ENCODE data around the gene TUFT1.
"Not testable (repeated sequence)": the region's sequence is repeated elsewhere in the genome, so short reads cannot be mapped to it uniquely, and the experiment has no call there.

The TUFT1 gene

DNA sequence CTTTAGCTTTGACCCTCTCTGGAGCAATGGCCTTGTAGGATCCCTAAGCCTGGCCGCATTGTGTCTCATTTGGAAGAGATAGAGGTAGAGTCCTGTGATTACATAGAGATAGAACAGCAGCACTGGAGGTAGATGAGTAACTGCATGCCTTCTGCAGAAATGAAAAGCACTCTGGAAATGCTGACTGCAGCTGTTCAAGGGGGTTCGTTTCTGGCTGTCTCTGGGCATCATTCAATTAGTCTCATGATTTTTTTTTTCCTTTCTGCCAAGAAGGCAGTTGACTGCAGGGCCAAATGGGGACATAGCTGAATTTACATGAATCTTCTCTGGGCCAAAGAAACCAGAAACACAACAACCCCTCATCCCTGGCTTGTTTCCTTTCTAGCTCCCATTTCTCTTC, 43.7 kb downstream of the TUFT1 start:
- no peak for DNase-seq

DNA sequence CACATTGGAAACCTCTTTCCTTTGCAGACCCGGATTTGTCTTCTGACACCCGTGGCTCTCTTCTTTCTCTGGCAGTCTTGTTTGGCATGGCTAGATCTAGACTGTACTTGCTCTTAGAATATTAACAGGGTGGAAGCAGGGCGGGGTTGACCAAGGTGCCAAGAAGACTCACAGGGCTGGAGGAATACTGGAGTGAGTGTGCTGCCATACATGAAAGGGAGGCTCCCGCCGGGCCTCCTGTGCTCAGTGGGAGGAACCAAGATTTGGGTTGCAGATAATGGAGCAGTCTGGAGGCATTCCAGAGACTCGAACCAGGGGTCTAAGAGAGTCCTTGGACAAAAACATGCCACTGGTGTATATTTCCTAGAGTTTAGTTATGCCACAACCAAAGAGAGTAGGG, 44.2 kb downstream of the TUFT1 start:
- no peak for DNase-seq

DNA sequence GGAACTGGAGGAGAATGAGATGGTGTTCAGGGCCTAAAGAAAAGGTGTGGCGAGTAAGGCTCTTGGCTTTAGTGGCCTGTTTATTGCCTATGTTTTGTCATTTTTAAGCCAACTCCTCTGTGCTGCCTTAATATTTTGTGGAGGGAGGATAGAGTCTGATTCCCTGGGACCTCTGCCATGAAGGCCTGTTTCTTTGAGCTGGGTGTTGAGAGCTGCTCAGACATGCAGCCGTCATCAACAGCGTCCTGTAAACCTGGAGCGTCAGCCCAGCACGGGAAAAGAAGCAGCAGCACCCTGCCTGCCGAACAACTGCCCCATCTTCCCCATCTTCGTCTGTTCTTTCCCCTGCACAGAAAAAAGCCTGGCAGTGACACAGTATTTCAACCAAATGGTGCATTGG, 44.7 kb downstream of the TUFT1 start:
- DNase-seq = no peak

DNA sequence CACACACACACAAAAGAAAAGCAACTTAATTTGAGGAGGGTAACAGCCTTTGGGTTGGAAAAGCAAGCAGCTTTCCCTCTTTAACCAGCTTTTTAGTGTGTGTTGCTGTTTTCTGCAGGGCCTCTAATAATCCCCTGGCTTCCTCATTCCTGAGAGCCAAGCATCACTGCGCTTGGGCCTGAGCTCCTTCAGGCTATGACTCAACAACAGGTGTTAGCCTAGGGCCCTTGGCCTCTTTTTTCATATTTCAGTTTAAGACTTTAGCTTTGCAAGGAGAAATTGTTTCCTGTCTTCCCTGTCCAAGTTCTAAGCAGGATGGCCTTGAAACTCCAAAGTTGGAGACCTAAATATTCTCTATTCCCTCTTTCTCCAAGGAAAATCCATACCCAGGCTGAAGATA, 45.5 kb downstream of the TUFT1 start:
- DNase-seq = no peak

DNA sequence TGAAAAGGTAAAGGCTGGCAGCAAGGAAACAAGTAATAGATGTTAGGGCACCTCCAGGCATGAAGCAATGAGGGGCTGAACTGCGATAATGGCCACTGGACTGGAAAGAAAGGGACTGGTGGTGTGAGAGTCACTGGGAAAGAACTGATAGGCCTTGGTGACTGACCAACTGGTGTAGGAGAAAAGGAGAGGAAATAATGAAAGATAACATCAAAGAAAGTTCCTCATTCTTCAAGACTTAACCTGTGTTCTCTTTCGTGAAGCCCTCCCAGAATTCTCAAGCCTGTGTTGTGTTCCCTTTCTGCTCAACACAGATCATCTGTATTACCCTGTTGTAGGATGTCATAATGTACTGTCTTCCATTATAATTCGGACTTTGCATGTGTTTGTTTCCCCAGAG, 50.9 kb downstream of the TUFT1 start:
- DNase-seq = no peak

DNA sequence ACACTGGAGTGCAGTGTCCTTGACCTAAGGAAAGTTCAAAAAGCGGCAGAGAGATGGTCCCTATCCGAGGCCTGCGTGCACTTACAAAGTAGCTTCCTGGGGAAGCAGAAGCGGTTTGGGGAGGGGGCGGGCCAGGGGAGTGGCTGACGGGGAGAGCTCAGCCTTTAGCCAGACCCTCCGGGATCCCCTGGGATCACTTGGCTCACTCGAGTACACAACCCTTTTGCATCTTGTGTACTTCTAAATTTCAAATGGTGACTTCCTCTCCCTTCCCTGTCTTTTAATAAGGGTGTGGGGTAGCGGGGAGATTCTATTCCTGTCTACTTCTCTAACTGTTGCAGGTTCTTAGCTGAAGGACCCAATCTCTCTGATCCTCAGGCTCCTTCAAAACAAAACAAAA, 53.6 kb downstream of the TUFT1 start:
- no peak for DNase-seq

DNA sequence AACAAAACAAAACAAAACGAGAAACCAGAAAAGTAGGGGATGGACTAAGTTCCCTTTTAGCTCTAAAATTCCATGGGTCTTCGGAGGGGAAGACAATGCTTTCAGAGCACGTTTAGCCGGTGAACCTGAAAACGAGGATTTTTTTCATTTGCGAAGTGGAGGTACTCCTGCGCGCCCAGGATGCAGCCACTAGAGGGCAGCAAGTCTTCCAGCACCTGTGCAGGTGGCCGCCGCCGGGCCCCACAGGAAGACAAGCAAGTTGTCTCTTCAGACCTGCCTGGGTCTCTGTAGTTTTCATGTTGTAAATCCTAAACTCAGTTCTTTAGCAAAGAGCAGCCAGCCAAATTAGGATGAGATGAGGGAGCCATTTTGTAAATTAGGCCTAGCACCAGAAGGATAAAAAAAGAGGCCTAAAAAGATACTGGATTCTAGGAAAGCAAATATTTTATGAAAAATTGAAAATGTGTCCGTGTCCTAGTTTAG, 54.1 kb downstream of the TUFT1 start:
- DNase-seq = peak; percentile 82 to 86

DNA sequence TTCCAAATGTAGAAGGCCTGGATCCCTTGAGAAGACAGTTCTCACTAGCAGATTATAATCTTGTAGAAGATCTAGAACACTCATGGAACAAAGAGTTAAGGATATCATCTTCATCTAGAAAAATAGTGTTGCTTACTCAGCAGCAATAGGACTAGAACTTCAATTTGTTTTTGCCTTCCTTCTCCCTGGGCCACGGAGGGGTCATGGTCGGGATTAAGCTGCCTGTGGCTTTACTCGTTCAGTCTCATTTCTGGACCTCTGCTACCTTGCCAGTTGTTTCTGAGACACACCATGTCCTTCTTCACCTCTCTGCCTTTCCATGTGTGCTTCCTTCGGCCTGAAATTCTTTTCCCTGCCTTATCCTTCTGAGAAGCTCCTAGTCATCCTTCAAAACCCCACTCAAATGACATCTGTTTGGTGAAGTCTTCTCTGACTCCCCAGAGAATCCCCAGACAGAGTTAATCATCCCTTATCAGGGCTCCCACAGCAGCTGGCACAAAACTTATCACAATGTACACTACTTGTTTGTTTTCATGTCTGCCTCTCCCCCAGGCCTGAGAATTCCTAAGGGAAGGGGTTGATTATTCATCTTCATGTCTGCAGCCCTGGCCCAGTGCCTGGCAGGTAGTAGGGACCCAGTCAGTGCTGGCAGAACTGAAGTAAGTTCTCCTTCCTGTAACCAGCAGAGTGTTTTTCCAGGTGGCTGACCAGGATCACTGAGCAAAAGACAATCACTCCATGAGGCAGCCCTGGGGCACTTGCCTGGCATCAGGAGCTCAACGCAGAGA, 56.3 kb downstream of the TUFT1 start:
- DNase-seq = no peak

DNA sequence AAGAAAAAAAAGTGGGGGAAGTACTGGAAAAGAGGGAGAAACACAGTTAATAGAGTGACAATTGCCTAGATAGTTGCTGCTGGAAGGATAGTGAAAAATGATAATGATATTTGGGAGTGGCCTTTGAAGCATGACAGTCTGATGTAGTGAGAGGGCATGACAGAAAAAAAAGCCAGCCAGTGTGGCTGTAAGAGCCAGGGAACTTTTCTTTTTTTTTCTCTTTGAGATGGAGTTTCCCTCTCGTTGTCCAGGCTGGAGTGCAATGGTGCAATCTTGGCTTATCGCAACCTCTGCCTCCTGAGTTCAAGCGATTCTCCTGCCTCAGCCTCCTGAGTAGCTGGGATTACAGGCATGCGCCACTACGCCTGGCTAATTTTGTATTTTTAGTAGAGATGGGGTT, 62.4 kb downstream of the TUFT1 start:
- DNase-seq = not testable (repeated sequence)

DNA sequence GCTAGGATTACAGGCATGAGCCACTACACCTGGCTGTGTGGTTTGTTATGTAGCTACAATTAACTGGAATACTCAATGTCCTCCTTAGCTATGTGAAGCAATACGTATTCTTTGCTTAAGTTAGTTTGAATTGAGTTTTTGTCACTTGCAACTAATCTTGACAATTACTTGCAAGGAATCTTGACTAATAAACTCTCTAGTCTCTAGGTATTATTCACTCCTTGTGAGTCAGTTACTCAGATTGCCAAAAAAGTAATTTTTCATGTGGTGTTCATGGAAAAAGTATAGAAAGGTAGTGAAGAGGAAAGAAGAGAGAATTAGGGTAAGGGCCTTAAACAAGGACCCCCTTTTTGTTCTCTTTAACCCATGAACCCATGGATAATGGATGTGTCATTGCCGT, 64.2 kb downstream of the TUFT1 start:
- DNase-seq = no peak

DNA sequence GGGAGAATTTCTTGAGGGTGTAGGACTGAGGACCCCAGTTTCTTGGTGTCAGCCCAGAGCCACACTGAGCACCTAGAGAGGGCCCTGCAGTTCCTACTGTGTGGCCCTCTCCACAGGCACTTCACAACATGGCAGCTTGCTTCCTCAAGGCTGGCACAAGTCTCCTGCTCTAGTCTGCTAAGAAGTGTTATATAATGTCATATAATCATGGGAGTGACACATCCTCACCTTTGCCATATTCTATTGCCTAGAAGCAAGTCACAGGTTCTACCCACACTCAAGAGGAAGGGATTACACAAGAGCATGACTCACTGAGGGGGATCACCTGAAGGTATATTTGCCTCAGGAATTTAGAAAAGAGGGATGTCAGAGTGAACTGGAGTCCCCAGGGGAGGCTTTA, 66.3 kb downstream of the TUFT1 start:
- no peak for DNase-seq

DNA sequence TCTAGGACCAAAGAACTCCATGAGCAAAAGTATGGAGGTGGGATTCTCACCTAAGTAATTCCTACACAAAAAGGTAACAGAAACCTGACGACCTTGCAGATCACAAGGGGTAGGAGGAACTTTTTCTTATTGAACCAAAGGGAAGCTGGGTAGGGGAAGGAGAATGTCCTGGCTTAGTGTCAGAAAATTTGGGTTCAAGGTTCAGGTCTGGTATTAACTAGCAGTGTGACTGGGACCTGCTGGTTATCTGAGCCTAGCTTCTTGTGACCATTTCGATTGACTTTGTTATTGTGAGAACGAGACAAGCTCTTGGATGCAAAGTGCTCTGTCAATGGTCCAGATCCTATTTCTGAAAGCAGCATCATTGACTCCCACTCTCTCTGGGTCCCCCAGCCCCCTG, 66.7 kb downstream of the TUFT1 start:
- DNase-seq = no peak

DNA sequence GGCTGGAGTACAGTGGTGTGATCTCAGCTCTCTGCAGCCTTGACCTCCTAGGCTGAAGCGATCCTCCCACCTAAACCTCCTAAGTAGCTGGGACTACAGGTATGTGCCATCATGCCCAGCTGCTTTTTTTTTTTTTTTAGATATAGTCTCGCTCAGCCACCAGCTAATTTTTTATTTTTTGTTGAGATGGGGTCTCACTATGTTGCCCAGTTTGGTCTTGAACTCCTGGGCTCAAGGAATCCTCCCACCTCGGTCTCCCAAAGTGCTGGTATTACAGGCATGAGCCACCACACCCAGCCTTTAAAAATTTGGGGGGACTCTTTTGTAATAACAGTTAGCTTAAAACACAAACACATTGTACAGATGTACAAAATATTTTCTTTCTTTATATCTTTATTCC, 70.0 kb downstream of the TUFT1 start:
- no peak for DNase-seq

DNA sequence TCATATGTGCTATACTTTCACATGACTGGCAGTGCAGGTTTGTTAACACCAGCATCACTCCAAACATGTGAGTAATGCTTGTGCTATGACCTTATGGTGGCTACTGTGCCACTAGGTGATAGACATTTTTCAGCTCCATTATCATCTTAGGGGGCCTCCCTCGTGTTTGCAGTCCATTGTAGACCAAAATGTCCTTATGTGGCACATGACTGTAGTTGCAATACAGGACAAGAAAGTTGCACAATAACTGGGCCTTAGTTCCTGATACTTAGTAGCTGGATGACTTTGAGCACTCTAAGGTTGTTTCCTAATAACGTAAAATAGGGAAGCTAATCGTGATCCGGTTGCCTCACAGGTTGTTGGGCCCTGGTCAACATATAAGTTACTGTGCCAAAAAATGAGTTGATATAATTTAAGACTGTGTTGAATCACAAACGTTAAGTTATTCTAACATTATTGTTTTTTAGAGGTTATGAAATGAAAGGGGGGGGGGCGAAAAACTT, 71.2 kb downstream of the TUFT1 start:
- DNase-seq = peak; percentile 36 to 49

DNA sequence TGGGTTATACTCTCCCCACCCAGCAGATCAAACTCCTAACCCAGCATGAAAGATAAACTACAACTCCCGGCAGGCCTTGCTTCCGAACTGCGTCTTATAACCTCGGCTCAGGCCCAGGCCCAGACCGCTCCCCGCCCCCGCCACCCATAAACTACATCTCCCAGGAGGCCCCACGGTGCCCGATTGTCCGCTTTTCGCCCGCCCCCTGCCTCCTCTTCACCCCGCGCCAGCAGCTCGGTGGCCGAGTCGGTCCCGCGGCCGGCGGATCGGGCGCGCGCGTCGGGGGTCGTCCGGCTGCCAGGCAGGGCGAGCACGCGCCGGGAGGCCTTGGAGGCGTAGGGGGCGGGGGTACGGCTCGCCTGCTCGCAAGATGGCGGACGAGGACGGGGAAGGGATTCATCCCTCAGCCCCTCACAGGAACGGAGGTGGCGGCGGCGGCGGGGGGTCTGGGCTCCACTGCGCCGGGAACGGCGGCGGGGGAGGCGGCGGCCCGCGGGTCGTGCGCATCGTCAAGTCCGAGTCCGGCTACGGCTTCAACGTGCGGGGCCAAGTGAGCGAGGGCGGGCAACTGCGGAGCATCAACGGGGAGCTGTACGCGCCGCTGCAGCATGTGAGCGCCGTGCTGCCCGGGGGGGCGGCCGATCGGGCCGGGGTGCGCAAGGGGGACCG, 71.9 kb downstream of the TUFT1 start, which contains the start of gene SNX27:
SNX27 (plus strand) TSS at position 219 of the 669 bp plus-strand sequence; CDS start at position 371, 152 bp downstream.
- peak; percentile 90 to 92 for DNase-seq

DNA sequence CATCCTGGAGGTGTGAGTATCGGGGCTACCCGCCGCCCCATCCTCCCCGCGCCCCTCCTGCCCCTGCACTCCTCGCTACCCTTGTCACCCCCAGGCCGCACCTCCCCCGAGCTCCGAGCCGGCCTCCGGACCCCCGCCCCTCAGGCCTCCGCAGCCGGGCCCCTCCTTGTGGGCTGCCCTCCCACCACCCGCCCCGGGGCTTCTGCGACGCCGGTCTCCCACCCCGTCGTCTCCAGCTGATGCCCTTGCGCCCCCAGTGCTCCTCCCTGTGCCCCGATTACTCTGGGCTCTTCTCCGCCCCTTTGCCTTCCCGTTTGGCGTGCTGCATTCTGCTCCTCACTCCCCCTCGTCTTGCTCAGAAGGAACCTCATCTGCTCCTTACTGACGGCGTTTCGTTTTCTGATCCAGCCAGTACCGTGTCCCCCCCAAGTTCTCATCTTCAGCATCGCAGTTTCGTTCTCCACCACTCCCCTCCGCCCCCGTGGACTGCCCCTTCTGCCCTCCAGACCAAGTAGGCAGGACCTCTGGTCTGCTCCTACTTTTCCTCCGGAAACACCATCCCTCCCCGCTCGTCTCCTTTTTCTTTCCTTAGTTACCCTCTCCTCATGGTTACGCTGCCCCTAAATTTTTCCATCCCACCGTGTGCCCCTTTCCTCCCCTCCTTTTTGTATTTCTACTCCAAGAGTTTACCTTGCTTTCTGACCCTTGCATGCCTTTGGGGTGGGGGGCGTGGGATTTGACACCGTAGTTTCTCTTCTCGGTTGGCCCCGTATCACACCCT, 72.6 kb downstream of the TUFT1 start:
- peak; percentile 10 to 37 for DNase-seq

DNA sequence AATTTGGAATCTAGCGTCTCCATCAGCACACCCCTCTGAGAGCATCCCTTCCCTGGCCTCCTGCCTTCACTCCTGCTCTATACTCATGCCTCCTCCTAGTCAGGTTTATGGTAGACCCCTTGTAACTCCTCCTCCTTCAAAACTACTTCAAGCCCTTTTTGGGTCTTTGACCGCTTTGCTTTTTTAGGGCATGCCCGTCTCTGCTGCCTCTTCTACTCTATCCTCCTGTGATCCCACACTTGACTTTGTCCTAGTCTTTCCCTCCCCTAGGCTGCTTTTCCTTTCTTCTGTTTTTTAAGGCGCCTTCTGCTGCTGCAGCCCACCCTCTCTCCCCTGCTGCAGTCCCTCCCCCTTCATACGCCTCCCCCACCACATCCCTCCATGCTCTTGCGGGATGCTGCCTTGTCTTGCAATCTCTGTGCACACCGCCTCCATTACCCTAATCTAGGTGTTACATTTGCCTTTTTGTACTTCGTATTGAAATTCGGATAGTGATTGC, 73.2 kb downstream of the TUFT1 start:
- DNase-seq = no peak

DNA sequence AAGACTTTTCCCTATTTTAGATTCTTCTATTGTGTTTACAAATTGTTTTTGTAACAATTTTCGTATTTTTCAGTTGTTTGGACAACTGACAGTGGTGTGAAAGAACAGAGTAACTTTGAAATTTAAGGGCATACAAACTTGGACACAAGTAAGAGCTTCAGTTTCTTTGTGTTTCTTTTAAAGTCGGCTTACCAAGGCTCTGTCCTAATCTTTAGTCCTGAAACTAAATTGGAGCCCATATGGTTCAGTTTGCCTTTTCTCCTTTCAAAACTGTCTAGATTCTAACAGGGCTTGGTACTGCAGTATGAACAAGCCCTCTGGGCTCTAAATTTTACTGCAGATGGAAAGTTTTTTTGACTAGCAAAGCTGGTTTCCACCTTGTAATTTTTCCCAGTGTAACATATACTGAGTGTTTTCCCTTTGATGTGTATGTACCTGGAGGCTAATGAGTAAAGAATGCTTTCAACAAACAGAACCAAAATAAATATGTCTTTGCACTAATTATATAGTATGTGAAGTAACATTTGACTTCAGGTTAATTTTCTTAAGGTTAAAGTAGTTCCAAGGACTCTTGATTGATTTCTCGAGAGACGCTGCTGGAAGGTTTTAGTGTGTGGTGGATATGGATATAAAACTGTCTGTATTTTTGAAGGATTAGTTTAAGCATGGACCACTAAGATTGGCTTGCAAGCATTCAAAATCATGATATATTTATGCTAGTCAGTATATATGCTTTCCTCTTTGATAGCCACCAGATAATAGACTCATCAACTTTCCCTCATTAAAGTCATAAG, 75.8 kb downstream of the TUFT1 start:
- DNase-seq = no peak

DNA sequence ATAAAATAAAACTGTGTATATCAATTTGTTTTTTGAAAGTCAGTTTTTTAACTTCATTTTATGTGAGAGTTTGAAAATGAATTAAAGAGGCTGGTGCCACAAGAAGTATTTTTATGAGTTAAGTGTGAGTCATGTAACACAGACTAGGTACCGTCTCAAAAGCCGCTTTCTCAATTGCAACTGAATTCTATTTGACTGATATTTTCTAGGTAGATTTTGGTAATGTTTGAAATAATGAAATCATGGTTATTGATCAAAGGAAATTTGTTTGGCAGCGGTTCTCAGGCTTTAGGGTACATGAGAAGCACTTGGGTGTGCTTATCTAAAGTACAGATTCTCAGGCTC, 76.4 kb downstream of the TUFT1 start:
- no peak for DNase-seq

DNA sequence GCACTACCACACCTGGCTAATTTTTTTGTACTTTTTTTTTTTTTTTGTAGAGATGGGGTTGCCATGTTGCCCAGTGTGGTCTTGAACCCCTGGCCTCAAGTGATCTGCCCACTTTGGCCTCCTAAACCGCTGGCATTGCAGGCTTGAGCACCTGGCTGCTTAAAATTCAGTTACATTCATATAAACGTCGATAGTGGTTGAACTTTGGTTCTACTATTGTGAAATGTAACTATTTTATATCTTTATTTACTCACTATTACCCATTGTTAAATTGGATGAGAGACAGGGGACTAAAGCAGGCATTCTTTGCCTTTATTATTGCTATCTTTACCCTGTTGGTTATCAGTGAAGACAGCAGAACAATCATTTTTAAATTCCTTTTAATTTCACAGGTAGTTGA, 77.9 kb downstream of the TUFT1 start:
- DNase-seq = no peak

DNA sequence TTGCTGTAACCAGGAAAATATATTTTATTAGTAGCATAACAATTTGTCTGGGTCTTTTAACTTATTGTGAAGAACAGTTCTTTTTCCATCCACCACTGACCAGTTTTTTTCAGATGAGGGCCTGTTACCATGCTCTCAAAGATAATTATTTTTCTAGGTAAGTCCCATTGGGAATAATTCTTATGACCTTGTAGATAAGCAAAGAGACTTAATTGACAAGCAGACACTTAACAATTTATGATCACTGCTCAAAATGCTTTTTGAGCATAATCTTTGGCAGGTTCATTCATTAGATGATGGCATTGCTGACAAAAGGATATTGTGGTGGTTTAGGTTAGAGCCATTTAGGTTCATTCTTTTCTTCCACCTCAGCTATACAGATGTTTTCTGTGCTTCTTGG, 78.4 kb downstream of the TUFT1 start:
- DNase-seq = no peak

DNA sequence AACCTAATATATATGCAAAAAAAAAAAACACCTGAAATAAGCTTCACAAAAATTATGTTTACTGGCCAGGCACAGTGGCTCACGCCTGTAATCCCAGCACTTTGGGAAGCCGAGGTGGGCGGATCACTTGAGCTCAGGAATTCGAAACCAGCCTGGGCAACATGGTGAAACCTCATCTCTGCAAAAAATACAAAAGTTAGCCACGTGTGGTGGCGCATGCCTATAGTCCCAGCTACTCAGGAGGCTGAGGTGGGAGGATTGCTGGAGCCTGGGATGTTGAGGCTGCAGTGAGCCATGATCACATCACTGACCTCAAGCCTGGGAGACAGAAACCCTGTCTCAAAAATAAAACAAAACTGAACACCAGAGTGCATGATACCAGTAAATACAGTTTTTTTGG, 78.9 kb downstream of the TUFT1 start:
- DNase-seq = not testable (repeated sequence)
